ENCODE results near the gene TMEM80.

Gene TMEM80

GRCh38 chr11:690738-691633, 4.6 kb upstream of the TMEM80 start:
- intact Hi-C loops (cut with DNase I; ENCODE audit: low total_unique reads) = no loop called here
- no peak overlapping the region for H3K27ac ChIP-seq
- no peak for DNase-seq
- peaks cover 15 to 44% (median 36%) of the 10 kb centered on the region in 3 donors for H3K36me3 ChIP-seq
- TF ChIP-seq, protein P1, sequence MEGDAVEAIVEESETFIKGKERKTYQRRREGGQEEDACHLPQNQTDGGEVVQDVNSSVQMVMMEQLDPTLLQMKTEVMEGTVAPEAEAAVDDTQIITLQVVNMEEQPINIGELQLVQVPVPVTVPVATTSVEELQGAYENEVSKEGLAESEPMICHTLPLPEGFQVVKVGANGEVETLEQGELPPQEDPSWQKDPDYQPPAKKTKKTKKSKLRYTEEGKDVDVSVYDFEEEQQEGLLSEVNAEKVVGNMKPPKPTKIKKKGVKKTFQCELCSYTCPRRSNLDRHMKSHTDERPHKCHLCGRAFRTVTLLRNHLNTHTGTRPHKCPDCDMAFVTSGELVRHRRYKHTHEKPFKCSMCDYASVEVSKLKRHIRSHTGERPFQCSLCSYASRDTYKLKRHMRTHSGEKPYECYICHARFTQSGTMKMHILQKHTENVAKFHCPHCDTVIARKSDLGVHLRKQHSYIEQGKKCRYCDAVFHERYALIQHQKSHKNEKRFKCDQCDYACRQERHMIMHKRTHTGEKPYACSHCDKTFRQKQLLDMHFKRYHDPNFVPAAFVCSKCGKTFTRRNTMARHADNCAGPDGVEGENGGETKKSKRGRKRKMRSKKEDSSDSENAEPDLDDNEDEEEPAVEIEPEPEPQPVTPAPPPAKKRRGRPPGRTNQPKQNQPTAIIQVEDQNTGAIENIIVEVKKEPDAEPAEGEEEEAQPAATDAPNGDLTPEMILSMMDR (IDR thresholded peaks at IDR 0.05) = no peak
- no peaks in the 10 kb centered on the region for H3K9me3 ChIP-seq
- peaks cover 0 to 29% (median 14%) of the 10 kb centered on the region in 4 donors for H3K4me1 ChIP-seq
- H3K4me3 ChIP-seq = no peak overlapping the region
- H3K27me3 ChIP-seq = no peaks in the 10 kb centered on the region

GRCh38 chr11:691710-692590, 3.7 kb upstream of the TMEM80 start:
- intact Hi-C loops (cut with DNase I; ENCODE audit: low total_unique reads) = no loop called here
- TF ChIP-seq, protein P1 (IDR thresholded peaks at IDR 0.05) = no peak
- Histone ChIP-seq H3K4me1 (peaks cover 0 to 38% (median 22%) of the 10 kb centered on the region in 4 donors), H3K4me3 (no peak overlapping the region), H3K9me3 (no peaks in the 10 kb centered on the region), H3K27me3 (no peaks in the 10 kb centered on the region), H3K36me3 (peaks cover 5 to 36% (median 30%) of the 10 kb centered on the region in 3 donors), H3K27ac (no peak overlapping the region)
- no peak for DNase-seq

DNA sequence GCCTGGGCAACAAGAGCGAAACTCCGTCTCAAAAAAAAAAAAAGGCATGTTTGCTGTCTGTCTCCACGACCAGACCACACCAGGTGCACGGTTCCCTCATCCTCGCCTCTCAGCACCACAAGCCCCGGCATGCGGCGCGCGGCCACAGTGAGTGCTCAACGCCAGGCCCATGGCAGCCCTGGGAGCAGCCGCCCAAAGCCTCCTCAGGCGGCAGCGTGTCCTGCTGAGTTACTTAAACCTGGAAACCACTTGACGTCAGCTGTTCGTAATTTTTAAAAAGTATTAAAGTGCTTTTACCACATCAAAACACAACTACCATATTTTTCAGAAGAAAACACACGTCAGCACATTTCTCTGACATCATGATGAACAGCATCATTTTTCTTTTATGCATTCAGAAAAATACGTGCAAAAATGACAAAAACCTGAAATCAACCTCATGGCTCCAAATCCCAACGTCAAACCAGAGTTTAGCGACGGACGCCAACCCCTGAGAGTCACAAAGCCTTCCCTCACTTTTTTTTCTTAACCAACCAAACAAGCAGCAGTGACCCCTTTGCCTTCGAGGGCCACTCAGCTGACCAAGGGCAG, 2.7 kb upstream of the TMEM80 start:
- Histone ChIP-seq H3K36me3 (peaks cover 0 to 26% (median 20%) of the 10 kb centered on the region in 3 donors), H3K27ac (peak overlapping the region in 1 of 2 donors; percentile 95), H3K4me3 (no peak overlapping the region), H3K9me3 (no peaks in the 10 kb centered on the region), H3K4me1 (peaks cover 0 to 48% (median 31%) of the 10 kb centered on the region in 4 donors), H3K27me3 (no peaks in the 10 kb centered on the region)
- TF ChIP-seq, protein P1 (IDR thresholded peaks at IDR 0.05) = no peak
- no peak for DNase-seq
- intact Hi-C loops (cut with DNase I; ENCODE audit: low total_unique reads) = no loop called here

- Histone ChIP-seq H3K4me3 (peak overlapping the region in 1 of 2 donors; percentile 93), H3K9me3 (no peaks in the 10 kb centered on the region), H3K27me3 (no peaks in the 10 kb centered on the region), H3K27ac (peak overlapping the region in 1 of 2 donors; percentile 95), H3K4me1 (peaks cover 0 to 53% (median 33%) of the 10 kb centered on the region in 4 donors), H3K36me3 (peaks cover 0 to 21% (median 15%) of the 10 kb centered on the region in 3 donors)
- TF ChIP-seq, protein P1 (IDR thresholded peaks at IDR 0.05) = no peak
- DNase-seq = no peak
- intact Hi-C loops (cut with DNase I; ENCODE audit: low total_unique reads) = no loop called here
These were observed 2.2 kb upstream of the TMEM80 start for GRCh38 chr11:693415-693831.

- Histone ChIP-seq H3K4me1 (peaks cover 0 to 54% (median 33%) of the 10 kb centered on the region in 4 donors), H3K9me3 (no peaks in the 10 kb centered on the region), H3K27me3 (no peaks in the 10 kb centered on the region), H3K36me3 (peaks cover 0 to 15% (median 9%) of the 10 kb centered on the region in 3 donors), H3K4me3 (peak overlapping the region; percentile 93 to 94), H3K27ac (peak overlapping the region; percentile 95 to 99)
- TF ChIP-seq, protein P1 (IDR thresholded peaks at IDR 0.05) = no peak
- intact Hi-C loops (cut with DNase I; ENCODE audit: low total_unique reads) = no loop called here
- DNase-seq = no peak
These were observed 1.6 kb upstream of the TMEM80 start for GRCh38 chr11:693887-694562.

Measured in tibial artery (tissue), 4 donors.